HG03520 (cell line): ENCODE measurements around the gene TMC5.

Source experiments
- ATAC-seq: cut with Tn5 transposase; IDR thresholded peaks from one replicate; pipeline ENCODE4 v1.9.1; 2021; ENCODE audit warnings: mild to moderate bottlenecking, moderate library complexity; ENCODE audit not compliant: unreplicated experiment

TMC5 gene

DNA sequence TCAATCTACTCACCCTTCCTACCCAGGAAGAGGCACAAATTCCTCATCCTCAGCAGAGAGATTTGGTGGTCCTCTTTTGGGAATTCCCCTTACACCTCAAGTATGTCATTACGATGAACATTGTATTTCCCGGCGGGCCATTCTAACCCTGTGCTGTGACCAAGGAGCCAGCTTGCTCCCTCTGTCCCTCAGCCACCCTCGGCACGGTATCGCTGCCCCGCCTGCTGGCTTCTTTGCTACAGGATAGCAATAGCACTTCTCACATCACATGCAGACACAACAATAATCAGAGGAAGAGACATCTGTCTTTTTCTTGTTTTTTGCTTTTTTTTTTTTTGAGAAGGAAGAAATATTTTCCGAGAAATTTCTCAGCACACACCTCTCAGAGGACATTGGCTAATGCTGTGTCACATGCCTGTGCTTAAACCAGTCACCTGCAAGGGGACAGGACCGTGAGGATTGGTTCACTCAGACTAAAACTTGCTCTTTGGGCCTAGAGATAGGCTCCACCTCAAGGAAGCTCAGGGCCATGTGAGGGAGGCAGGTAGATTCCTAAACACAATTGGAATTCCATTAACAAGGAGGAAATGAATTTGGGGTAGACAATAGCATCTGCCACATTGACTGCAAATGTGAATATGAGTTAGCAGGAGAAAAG is 41.2 kb downstream of the TMC5 start:
- no peak for ATAC-seq

GRCh38 chr16:19460397-19460796 is 42.7 kb downstream of the TMC5 start:
- no peak for ATAC-seq

GRCh38 chr16:19463468-19464315 is 46.0 kb downstream of the TMC5 start:
- ATAC-seq: no peak

DNA sequence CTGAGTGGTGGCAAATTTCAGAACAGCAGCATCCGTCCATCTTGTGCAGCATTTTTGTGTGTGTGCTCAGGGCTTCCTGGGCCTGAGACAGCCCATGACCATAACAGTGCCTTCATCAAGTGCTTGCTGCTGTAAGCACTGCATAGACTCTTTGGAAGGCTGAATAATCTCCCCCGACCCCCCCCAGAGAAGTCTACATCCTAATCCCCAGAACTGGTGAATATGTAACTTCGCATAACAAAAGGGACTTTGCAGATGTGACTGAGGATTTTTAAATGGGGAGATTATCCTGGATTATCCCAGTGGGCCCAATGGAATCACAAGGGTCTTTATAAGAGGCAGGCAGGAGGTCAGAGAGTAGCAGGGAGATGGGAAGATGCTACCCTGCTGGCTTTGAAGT is 50.6 kb downstream of the TMC5 start:
- ATAC-seq: no peak

- ATAC-seq: no peak
These were observed 54.8 kb downstream of the TMC5 start for GRCh38 chr16:19472482-19472881.

DNA sequence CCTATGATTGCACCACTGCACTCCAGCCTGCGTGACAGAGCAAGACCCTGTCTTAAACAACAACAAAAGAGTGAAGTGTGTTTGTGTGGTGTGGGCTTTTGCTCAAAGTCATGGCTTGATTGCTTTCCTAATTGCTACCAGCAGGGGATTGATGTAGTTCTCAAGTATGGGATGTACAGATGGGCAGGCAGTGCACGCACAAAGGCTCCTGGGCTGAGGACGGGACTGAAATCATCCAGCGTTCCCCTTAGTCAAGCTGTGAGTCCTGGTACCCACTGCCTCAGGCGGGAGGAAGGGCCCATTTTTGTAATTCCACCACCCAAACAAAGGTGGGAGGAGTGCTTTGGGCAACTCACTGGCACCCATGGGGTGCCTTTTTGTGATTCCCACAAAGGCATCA is 56.9 kb downstream of the TMC5 start:
- ATAC-seq: no peak

- no peak for ATAC-seq
These were observed 60.8 kb downstream of the TMC5 start for GRCh38 chr16:19478505-19478904.

- no peak for ATAC-seq
These were observed 61.6 kb downstream of the TMC5 start for GRCh38 chr16:19479302-19479721.

GRCh38 chr16:19481296-19481695 is 63.6 kb downstream of the TMC5 start:
- no peak for ATAC-seq

- no peak for ATAC-seq
These were observed 64.1 kb downstream of the TMC5 start for GRCh38 chr16:19481769-19482168.

DNA sequence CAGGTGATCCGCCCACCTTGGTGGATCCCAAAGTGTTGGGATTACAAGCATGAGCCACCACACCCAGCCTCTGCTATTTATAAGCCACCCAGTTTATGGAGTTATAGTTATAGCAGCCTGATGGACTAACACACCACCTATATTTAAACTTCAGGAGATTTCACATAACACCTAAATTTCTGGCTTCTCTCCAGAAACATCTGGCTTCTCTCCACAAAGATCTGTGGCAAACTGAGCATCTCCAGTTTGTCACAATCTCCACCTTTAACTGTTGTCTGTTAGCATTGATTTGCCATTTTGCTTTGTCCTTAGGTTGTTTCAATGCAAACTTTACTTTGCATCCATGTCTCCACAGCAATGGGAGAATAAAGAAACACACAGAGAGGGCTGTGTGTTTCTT is 64.6 kb downstream of the TMC5 start:
- ATAC-seq: no peak

DNA sequence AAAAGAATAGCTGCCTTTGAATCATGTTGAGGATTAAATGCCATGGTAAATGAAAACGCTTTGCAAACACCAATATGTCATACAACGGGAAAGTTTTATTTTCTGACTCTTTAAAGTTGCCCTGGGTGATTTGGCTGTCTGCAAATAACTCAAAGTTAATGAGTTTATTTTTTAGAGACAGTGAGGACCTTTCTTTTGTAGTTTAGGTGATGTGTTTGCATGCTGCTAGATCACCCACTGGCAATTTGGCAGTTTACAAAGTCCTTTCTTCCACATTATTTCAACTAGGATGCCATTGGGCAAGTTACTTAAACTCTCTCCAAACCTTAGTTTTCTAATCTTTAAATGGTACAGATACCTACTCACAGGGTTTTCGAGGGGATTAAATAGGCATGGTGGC is 66.4 kb downstream of the TMC5 start:
- no peak for ATAC-seq

DNA sequence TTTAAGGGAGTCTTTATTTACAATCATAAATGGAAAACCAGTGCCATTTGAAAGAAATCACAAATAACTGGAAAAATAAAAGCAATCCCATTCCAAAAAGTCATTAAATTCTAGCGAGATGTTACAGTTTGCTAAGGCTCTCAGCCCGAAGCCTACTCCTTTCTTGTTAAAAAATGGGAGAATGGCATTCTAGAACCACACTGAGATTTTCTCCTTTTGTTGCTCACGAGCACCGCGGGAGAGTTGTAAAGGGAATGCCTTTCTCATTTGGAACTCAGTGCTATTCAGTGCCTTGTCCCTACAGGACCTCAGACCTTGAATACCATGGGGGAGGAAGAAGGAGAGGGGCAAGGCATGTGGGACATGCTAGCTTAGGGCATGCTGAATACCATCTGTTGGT is 67.9 kb downstream of the TMC5 start:
- no peak for ATAC-seq

DNA sequence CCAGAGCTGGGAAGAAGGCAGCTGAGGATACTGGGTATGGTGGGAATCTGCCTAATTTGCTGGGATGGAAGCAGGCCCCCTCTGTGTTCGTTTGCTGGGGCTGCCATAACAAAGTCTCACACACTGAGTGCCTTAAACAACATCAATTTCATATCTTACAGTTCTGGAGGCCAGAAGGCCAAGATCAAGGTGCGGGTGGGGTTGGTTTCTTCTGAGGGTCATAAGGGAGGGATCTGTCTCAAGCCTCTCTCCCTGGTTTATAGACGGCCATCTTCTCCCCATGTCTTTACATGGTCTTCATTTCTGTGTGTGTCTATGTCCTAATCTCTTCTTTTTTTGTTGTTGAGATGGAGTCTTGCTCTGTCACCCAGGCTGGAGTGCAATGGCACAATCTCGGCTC is 68.4 kb downstream of the TMC5 start:
- no peak for ATAC-seq

- ATAC-seq: no peak
These were observed 69.2 kb downstream of the TMC5 start for GRCh38 chr16:19486750-19487325.

- ATAC-seq: no peak
These were observed 70.5 kb downstream of the TMC5 start for GRCh38 chr16:19488213-19488640.

- no peak for ATAC-seq
These were observed 72.9 kb downstream of the TMC5 start for GRCh38 chr16:19490619-19491018.

GRCh38 chr16:19497176-19497575 is 79.5 kb downstream of the TMC5 start:
- ATAC-seq: no peak

DNA sequence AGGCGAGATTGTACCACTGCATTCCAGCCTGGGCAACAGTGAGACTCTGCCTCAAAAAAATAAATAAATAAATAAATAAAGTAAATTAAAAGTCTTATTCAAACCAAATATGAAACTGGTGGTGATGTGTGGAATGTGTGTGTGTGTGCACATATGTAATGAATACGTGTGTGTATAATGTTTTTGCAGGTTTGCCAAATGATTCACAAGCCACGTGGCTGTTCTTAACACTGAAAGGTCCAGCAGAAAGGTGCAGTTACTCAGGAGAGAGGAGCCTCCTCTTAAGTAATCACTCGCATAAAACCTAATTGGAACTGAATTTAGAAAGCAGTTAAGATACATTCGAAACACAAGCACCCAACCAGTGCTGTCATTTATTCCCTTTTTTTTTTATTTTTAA is 81.3 kb downstream of the TMC5 start:
- ATAC-seq: no peak

DNA sequence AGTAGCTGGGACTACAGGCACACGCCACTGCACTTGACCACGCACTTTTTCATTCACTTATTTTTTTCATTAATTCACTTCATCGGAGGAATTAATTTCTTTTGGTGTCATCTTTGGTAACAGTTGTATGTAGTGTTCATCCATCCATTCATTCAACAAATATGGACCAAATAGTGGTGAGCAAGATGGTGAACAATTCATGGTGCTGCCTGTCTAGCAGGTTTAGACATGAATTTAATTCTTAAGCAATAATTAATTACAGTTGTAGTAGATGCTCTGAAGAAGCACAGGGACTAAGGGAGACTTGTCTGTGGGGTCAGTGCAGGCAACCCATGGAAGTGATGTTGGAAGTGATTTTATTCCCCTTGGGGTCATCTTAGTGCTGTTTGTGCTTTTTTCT is 81.8 kb downstream of the TMC5 start:
- no peak for ATAC-seq

DNA sequence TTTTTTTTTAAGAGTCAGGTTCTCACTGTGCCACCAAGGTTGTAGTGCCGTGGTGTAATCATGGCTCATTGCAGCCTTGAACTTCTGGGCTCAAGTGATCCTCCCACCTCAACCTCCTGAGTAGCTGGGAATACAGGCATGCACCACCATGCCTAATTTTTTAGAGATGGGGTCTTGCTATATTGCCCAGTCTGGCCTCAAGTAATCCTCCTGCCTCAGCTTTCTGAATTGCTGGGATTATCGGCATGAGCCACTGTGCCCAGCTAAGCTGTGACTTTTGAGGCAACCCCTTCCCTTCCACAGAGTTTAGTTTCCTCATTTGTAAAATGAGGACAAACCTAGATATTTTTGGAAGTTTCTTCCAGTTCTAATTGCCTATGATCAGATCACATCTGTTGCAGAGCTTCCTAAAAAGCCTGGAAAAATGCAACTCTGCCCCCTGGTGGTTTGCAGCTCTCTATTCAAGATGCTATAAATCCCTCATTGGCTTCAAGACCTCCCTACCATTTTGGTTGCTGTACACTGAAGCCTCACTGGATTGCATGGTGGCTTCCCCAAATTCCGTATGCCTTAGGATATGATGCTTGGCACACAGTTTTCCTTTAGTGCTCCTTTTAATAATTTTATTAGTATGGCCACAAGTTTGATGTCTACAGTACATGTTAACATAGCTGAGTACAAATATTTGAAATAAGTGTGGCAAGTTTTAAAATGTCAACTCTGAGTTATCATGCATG is 84.9 kb downstream of the TMC5 start:
- ATAC-seq: no peak
